DMS53 treated with DMSO at 0.1 percent for 48 hours (cell line): ENCODE data around the gene PPIF.

Experiments used
- DNase-seq: peaks from one replicate; lab custom pipeline; 2025; ENCODE audit not compliant: unreplicated experiment; lab: John Stamatoyannopoulos, UW

Gene PPIF

GRCh38 chr10:79385392-79385795 lies 38.1 kb downstream of the PPIF start:
- no peak for DNase-seq

DNA sequence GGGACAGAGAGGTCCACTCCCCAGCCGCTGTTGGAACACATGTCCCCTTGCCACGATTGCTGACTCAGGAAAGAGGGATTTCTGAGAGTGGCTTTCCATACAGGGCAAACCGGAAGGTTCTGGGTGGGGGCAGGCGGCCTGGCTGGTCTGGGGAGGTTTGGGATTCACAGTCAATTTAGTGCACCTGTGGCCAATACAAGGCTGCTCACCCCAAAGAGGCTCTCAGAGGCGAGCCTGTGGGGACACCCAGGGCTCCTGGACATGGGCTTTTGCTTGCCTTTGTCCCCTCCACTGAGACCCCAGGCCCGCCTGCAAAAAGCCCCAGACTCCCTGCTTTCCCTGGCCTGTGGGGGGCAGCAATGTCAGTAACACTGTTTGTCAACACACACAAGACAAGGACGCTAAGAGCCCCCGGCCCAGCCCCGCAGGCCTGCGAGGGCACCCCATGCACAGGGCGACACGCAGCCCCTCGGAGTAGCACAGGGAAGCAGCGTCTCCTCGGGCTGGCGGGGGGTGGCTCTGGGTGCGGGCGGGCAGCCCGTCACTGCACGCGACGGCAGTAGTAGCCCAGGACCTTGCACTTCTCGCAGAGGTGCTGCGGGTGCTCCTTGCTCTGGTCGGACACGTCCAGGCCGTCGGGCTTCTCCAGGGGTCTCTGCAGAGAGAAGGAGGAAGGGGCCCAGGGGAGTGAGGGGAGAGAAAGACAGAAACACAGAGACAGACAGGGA lies 38.7 kb downstream of the PPIF start:
- no peak for DNase-seq

DNA sequence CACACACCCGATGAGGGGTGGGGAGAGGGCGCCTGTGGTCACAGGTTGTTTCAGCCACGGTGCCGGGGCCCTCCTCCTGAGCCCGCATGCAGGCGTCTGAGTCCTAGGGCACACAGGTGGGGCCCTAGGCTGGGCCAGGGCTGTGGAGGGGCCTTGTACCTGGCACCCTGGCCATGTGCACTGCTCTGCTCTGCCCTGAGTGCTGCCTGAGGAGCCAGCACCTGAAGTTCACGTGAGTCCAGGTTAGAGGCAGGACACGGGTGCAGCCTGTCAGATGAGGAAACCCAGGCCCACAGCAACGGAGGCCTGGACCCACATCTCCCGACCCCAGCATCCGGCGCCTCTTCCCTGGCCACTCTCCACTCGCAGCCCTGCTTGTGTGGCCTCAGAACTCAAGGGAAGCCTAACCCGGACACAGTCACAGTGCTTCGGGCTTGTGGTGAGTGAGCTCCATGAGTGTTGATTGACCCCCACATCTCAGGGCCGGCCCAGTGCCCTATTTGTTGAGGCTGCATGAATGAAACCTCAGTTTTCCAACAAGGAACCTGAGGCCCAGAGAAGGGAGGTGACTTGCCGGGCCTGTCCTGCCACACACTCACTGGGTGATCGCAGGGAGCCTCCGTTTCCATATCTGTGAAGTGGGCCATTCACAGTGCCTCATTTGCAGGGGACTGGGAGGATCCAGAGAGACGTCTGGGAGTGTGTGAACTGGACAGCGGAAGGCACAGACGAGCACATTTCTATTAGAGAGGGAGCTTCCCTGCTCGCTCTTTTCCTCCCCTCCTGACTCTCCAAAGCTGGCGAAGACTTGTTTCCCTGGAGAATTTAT lies 39.6 kb downstream of the PPIF start:
- DNase-seq: no peak

DNA sequence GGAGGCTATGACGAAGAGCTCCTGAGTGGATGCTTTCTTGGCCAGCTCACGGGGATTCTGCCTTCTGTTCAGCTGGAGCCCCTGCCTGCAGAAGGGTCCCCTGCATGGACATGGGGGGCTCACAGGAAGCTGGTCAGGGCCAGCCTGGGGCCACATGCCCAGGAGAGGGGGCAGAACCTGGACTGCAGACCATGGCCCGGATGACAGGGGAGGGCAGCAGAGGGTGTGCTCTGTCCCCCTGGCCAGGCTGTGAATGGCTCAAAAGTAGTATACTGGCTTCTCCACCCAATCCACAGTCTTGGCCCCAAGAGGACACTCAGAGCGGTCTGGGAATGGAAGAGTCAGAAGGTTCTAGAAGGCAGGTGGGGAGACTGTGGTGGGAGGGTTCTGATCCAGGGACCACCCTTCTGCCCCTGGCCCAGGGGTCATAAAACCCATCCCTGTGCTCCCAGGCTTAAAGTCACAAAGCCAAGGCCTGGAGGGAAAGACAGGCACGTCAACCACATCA lies 40.3 kb downstream of the PPIF start:
- no peak for DNase-seq

GRCh38 chr10:79387974-79388850 lies 40.9 kb downstream of the PPIF start:
- DNase-seq: no peak

- DNase-seq: no peak
Measured at GRCh38 chr10:79390057-79390456, 42.8 kb downstream of the PPIF start.

GRCh38 chr10:79390551-79391229 lies 43.4 kb downstream of the PPIF start:
- no peak for DNase-seq

GRCh38 chr10:79391231-79392019 lies 44.2 kb downstream of the PPIF start:
- no peak for DNase-seq

DNA sequence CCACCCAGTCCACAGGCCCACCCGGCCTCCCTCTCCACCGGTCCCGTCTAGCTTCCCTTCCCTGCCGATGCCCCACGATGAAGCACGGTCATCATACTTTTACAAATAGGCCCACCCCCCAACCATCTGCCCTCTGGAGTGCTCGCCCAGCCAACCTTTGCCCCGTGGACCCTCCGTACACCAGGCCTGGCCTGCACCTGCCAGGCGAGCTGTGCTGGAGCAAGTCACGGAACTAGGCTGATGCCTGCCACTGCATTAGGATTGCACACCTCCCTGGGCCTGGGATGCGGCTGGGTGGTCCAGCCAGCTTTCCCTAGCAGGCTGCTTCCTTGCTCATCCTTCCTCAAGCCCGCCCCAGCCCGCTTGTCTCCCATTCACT lies 44.7 kb downstream of the PPIF start:
- no peak for DNase-seq

DNA sequence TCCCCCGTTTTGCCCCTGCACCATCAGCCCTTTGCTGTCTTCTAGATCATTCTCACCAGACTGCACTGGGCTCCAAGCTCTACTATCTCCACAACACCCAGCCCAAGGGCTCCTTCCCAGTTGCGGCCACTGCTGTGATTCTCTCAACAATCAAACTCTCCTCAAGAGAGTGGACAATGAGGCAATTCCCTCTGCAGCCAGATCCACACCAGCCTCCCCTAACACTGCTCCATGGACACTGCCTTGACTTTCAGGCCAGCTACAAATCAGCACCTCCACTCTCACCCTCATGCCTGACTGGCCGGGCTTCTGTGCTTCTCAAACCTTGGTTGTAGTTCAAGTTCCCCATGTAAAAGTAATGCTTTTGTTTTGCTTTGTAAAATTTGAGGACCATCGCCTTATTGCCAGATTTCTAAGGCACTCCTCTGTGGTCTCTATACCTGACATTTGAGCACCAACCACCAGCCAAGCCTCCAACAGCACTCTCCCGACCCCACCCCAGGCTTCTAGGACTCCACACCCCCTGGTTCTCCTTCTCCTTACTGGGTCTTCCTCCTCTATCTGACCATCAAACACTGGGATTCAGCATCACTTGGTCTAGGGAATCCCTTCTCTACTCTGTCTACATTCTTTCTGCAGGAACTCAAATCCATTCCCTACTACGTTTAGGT lies 45.4 kb downstream of the PPIF start:
- DNase-seq: no peak

DNA sequence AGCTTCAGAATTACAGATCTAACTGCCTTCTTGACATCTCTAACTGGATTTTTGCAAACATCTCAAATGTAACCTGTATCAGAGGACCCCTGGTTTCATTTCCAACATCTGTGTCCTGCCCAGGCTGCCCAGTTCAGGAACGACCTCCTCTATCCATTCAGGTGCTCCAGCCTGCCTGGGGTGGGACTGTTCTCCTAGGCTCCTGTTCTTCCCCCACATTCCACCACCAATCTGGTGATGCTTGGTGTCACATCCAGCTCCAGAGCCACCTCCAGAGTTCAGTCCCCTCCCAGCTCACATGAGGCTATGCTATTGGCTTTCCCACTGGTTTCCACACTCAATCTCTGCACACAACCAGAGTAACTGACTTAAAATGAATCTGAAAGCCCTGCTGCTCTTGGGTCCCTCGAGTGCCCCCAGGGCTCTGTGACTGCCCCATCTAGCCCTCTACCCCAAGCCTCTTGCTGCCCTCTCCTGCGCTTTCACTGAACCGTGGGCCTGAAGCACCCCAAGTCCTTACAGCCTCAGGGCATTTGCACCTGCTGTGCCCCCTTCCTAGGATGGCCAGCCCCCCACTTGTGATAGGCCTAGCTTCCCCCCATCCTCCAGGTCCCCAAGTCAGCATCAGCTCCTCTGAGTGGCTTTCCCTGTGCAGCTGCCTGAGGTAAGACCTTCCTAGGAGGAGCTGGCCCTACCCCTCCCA lies 46.1 kb downstream of the PPIF start:
- DNase-seq: no peak

DNA sequence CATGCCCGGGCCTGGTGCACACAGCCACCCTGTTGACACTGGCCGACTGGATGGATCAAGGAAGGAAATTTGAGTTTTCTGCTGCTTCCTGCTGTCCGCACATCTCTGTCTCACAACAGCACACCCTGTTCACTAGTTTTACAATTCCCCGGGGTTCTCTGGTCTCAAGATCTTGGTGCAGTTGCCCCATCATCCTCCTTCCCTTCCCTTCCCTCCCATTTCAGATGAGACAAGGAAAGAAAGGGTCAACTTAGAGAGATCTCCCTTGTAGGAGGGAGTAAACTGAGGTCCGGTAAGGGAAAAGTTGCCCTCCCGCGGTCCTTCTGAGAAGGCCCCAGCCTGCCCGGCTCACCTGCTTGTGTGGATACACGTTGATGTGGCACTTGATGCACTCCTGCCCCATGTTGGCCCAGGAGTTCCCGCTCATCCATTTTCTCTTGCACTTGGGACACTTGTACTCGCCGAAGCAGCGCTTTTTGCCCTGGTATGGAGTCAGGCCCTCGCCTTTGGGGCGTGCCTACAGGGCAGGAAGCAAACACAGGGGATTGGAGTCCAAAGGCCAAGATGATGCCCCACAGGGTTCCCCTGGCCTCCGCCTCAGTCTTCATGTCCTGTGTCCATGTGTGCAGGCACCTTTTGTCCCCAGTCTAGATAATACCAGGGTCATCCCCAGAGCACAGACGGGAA lies 46.8 kb downstream of the PPIF start:
- DNase-seq: no peak

GRCh38 chr10:79394664-79395063 lies 47.4 kb downstream of the PPIF start:
- DNase-seq: no peak

GRCh38 chr10:79396520-79396919 lies 49.3 kb downstream of the PPIF start:
- no peak for DNase-seq

GRCh38 chr10:79397051-79397450 lies 49.8 kb downstream of the PPIF start:
- DNase-seq: no peak

DNA sequence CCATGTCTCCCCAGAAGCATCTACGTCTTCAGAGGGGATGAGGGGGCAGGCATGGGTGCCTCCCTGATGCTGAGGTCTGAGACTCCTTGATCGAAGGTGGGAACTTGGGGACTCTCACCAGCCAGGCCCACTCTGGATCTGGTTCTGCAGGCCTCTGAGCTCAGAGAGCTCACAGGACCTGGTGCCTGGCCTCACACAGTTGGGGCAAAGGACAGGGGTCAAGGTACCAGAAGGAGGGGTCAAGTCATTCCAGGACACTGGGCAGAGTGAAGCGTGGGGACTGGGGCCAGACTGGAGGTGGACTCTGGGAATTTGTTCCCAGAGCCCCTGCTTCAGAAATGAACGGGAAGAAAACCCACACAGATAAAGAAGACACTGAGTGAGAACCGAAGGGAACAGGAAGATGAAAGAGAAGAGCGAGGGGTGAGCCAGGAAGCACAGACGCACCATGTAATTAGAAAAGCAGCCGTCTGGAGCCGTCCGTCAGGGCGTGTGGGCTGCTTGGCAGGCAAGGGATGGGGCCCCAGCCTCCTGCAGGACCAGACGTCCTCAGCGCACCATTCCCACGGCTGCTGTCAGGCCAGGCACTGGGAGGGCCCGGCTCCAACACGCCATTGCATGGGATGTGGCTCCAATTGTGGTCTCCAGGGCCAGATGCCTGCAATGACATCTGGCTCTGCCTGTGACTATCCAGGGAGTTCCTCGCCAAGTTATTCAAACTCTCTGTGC lies 50.5 kb downstream of the PPIF start:
- no peak for DNase-seq

DNA sequence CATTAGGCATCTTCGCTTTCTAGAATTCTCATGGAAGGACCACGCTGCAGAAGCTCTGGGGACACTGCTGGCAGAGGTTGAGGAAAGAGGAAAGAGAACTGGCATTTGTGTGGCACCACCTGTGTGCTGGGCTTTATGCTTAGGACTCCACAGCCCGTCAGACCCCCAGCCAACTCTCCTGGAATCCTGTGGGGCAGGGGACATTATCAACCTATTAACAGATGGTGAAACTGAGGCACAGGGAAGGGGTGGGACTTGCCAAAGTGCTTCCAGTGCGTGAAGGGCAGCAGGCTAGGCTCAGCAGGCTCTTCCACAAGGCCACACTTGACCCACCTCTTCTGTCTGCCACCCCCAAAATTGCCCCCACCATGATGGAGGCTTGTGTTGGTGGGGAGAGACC lies 51.4 kb downstream of the PPIF start:
- DNase-seq: no peak
